GM21717 (cell line): Measurements from ENCODE around the gene RNF17.

Source experiments
- ATAC-seq: cut with Tn5 transposase; IDR thresholded peaks from one replicate; pipeline ENCODE4 v1.9.1; 2021; ENCODE audit warnings: mild to moderate bottlenecking, moderate library complexity; ENCODE audit not compliant: unreplicated experiment

The RNF17 gene

GRCh38 chr13:24763596-24764275 is at the start of gene RNF17:
RNF17 (plus strand) TSS chr13:24764169; CDS start chr13:24764204, 35 bp downstream.
- ATAC-seq, result no peak

GRCh38 chr13:24716011-24716410 is 48.0 kb upstream of the RNF17 start:
- ATAC-seq, result no peak

GRCh38 chr13:24716446-24716845 is 47.5 kb upstream of the RNF17 start:
- ATAC-seq, result no peak

- ATAC-seq, result no peak
These were observed 46.8 kb upstream of the RNF17 start for GRCh38 chr13:24717217-24717616.

- ATAC-seq, result no peak
These were observed 45.6 kb upstream of the RNF17 start for GRCh38 chr13:24718192-24718965.

GRCh38 chr13:24719139-24719538 is 44.8 kb upstream of the RNF17 start:
- no peak for ATAC-seq

GRCh38 chr13:24723206-24723605 is 40.8 kb upstream of the RNF17 start:
- no peak for ATAC-seq

GRCh38 chr13:24724714-24725113 is 39.3 kb upstream of the RNF17 start:
- ATAC-seq, result no peak

- no peak for ATAC-seq
These were observed 38.6 kb upstream of the RNF17 start for GRCh38 chr13:24725379-24725778.

- ATAC-seq, result peak; percentile 58
These were observed 36.0 kb upstream of the RNF17 start for GRCh38 chr13:24727731-24728601.

- ATAC-seq, result peak; percentile 65
These were observed 32.9 kb upstream of the RNF17 start for GRCh38 chr13:24730873-24731567.

GRCh38 chr13:24734950-24735349 is 29.0 kb upstream of the RNF17 start:
- no peak for ATAC-seq

- no peak for ATAC-seq
These were observed 26.9 kb upstream of the RNF17 start for GRCh38 chr13:24737042-24737441.

- no peak for ATAC-seq
These were observed 25.6 kb upstream of the RNF17 start for GRCh38 chr13:24738366-24738847.

GRCh38 chr13:24740014-24740890 is 23.7 kb upstream of the RNF17 start:
- ATAC-seq, result no peak

GRCh38 chr13:24741016-24741662 is 22.8 kb upstream of the RNF17 start:
- no peak for ATAC-seq

- ATAC-seq, result no peak
These were observed 22.2 kb upstream of the RNF17 start for GRCh38 chr13:24741791-24742190.

GRCh38 chr13:24742294-24742693 is 21.7 kb upstream of the RNF17 start:
- no peak for ATAC-seq

- ATAC-seq, result no peak
These were observed 21.0 kb upstream of the RNF17 start for GRCh38 chr13:24742977-24743376.
